DMS79 treated with DMSO at 0.1 percent for 48 hours (cell line): ENCODE data around the gene GXYLT2.
"Not testable (repeated sequence)": the region's sequence is repeated elsewhere in the genome, so short reads cannot be mapped to it uniquely, and the experiment has no call there.

Experiments used
- DNase-seq: peaks from one replicate; lab custom pipeline; 2025; lab: John Stamatoyannopoulos, UW

Gene GXYLT2

DNA sequence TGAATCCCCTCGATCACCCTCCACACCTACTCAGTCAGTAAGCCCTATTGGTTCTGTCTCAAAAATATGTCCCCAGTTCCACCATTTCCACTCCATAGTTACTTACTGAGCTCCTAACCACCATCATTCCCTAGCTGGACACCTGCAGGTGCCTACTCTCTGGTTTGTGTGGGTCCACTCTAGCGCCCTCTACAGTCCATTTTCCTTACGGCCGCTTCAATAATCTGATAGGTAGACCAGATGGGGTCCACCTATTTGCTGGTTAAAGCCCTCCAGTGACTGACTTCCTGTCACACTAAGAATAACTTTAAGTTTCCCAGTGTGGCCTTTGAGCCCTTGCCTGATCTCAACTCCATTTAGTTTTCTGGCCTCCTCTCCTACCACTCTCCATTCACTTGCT, 5.0 kb downstream of the GXYLT2 start:
- DNase-seq = no peak

DNA sequence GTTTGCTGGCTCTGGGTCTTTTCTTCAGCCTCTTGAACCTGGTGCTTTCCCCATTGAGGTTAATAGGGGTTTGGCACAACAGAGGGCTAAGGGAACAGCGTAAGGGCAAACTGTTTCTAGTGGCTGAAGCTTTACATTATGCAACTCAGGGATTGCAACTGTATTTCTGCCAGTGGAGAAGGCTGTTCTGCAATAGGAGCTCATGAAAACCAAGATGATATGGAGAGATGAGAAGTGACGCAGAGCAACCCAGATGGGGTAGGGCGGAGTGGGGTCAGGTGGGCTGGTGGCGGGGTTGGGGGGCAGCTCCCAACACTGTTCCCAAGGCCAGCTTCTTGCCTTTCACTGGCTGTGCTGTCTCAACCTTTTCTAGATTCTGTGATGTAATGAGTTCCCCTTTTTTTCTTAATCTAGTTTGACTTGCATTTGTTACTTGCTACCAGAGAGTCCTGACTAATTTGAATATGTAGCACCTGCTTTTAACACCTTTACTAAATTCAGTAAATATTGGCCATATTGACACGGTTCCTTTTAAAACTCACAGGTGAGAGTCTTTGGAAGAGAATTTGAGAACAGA, 7.2 kb downstream of the GXYLT2 start:
- DNase-seq = no peak

DNA sequence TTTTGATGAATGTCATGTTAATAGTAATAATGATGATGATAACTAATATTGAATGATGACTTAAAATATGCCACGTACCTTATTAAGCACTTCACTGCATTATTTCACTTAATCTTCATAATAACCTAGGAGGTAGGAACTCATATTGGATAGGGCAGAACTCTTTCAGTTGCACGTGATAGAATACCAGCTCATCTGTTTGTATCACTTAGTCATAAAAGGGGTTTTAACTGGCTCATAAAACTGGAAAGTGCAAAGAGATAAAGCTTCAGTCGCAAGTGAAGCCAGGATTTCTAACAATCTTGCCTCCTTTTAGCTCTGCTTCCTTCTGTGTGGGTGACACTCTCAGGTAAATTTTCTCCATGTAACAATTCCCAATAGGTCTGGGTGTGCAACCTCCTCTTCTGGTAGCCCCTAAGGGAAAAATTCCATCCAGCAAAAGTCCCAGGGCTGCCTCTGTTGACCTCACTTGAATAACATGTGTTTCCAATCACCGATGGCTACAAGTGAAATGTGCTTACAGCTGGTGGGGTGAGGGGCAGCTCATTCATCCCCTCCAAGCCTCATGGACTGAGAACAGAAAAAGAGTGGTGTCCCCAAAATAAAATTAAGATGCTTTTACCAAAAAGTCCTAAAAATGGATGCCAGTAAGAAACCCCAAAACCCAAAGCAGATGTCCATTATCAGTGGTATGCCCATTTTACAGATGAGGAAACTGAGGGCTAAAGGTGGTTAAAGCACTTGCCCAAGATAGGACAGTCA, 9.3 kb downstream of the GXYLT2 start:
- no peak for DNase-seq

DNA sequence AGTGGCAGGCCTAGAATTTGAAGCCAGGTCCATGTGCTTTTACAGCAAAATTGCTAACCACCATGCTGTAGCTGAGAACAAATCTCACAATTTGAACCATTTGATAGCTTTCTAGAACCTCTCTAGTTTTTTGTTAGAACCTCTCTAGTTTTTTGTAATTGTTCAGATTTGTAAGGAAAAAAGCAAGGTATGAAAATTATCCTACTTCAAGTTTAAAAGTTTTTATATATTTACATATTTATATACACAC, 9.8 kb downstream of the GXYLT2 start:
- DNase-seq = no peak

DNA sequence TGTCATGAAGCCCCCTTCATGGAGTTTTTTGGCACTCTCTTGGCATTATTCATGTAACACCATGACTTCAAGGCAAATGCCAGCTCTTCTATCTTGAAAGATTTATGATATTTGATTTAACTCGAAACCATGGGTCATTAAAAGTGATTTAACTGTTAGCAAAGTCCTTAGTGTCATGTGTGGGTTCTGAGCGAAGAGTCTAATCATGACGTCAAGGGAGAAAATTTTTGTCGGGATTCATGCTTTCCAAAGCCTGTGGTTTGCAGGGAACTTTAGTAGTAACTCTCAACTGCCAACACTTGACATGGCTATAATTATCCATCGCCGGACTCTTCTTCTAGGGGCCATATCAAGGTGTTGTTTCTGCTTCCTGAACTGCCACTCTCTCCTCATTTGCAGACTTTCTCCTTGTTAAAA, 11.5 kb downstream of the GXYLT2 start:
- DNase-seq = no peak

DNA sequence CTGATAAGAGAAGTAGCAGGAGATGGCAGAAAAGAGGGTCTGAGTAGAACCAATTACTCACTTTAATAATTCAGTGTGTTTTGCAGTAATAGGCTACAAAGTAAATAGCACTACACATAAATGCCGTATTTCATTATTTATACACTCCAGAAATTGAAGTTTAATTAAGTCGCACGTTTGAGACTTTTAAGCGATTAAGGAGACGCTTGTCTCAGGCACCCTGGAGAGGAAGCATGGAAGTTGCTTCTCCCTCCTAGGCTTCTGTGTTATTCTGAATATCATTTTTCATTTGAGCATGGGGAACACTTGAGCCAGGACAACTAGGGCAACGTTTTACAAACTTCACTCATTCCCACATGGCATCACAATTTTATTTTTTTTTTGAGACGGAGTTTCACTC, 12.2 kb downstream of the GXYLT2 start:
- no peak for DNase-seq

DNA sequence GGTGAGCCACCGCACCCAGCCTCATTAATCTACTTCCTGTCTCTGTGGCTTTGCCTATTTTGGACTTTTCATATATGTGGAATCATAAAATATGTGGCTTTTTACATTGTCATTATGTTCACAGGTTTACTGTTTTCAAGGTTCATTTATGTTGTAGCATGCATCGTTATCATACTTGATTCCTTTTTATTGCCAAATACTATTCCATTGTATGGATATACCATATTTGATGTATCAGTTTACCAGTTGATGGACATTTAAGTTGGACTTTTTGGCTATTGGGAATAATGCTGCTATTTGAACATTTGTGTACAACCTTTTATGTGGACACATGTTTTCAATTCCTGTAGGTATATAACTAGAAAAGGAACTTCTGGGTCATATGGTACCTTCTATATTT, 14.0 kb downstream of the GXYLT2 start:
- DNase-seq = no peak

DNA sequence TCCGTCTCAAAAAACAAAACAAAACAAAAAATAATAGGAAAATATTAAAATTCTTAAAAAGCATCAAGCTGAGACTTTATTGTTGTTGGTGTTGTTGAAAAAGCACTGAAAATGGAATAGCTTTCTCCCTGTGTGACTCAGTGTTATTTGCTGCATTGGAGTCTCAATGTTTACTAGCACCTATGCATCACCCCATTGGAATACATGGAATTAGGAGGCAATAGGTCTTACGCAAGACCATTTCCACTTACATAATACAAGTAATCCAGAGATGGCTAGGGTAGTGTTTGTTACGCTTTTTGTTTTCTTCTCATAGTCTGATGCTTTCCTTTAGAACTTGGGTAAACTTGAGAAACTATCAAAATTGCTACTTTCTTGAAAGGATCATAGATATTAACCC, 15.2 kb downstream of the GXYLT2 start:
- DNase-seq = no peak

DNA sequence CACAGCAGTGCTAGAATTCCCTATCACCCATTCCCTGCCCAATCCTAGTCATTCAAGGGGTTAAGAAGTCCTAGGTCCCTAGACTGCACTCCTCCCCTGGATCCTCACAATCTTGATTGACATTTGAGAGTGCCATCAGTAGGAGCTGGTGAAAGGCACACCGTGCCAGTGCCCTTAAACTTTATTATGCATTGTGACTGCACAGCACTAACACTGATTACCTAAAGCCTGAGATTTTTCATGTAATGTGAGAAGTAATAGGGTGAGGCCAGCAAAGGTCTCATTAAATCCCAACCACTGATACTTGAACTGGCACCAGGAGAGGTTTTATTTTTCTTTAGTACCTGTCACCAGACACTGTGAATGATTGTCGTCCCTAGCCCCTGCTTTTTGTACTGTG, 16.3 kb downstream of the GXYLT2 start:
- no peak for DNase-seq

DNA sequence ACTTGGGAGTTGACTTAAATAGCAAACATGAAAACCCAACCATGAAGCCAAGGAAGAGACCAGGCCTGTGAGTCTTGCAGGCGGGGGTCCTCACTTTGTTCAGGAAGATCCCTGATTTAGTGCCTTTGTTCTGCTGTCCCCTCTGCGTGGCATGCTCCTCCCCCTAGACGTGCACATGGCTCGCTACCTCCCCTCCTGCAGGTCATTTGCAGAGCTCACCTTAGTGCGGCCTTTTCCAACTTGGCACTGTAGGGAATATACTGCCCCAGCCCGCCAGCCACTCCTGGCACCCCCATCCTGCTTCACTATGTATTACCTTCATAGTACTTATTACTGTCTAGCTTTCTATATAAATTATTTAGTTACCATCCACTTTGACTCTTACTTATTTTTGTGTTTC, 18.3 kb downstream of the GXYLT2 start:
- DNase-seq = no peak

DNA sequence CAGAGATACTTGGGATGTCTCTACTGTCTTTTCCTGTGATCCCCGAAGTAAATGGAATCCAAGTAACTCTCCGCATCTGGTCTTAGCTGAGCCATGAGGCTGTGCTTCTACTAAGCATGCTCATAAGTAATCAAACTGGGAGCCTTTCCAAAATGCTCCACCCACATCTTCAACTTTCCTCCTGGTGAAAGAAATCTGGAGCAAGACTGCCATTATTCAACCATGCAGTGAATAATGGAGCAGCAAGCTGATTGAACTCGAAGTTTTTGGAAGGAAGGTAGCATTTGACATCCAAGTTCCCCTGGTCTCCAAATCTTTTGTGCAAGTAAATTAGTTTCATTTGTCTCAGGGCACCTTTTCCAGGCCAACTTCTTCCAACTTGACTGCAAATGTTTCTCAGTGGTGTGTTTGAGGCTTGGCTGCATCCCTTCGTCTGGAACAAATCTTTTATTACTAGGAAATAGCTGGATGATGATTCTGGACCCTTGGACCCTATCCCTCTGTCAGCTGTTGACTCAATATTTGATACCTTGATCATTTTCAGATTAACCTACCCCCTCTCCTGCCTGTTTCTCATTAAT, 19.4 kb downstream of the GXYLT2 start:
- DNase-seq = no peak

DNA sequence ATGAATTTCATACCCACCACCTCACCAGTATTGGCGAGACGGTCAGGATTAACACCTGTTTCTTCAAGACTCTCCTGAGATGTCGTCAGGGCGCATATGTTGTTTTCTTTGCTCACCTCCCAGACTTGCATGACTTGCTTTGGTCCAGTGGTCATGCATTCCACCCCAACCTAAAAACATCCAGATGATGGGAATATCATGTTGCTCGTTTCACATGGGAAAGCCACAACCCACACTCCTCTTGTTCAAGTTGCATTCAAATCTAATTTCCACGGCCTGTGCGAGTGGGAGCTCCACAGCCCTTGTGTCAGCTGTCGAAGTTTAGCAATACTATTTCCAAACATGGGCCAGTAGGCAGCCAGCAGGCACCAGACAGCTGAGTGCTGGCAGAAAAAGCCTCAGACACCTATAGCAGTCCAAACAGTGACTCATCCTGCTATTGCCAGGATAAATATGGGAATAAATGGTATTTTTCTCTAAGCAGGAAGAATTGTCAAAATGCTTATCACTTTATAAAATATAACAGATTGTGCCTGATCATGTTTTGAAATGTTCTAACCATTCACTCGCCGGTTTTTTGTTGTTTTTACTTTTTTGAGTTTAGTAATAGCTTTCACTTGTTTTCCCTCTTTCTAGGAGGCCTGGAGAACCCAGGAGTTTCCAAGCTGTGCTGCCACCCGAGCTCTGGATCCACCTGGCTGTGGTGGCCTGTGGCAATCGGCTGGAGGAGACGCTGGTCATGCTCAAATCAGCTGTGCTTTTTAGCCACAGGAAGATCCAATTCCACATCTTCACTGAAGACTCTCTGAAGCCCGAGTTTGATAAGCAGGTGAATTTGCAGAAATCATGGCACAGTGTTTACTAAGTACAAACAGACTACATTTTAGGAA, 20.1 kb downstream of the GXYLT2 start:
- no peak for DNase-seq

DNA sequence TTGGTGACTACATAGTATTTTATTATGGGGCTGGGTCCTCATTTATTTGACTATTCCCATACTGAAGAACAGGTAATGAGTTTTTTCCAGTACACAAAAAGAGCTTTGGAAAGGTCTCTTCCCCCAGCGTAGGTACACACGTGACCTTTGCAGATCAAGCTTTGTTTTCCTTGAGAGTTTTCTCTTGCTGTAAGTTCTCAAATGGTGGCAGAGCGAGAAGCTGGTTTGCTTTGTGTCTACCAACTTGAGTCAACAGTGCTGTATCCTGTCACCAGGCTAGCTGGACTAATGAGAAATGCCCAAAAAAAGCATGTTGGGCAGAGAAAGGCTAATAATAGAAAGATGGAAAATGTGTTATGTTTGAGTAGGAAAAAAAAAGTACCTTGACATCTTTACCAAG, 21.7 kb downstream of the GXYLT2 start:
- no peak for DNase-seq

DNA sequence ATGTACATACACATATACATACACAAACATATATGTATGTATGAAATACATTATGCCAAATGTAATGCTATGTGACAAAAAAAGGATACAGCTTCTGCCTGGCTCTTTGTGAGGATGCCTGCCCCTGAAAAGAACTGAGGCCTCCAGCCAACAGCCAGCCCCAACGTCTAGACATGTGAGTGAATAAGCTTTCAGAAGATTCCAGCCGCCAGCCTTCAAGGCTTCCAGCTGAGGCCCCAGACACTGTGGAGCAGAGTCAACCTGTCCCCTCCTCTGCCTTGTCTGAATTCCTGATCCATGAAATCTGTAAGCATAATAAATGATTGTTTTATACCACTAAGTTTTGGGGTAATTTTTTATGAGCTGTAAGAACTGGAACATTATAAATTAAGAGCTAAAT, 24.7 kb downstream of the GXYLT2 start:
- no peak for DNase-seq

DNA sequence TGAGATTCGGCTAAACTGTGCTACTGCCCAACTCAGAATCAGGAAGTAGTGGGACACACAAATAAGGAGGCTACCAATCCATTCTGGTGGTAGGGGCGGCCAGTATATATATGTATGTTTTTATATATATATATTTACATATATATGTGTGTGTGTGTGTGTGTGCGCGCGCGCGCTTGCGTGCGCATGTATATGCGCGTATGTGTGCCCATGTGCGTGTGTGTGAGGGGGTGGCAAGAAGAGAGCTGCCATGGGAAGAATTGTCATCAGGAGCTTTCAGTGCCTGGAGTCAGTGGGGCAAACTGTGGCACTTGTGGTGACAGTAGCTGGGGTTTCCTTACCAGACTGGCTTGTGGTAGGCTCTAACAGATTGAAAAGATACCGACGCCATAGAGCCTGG, 26.5 kb downstream of the GXYLT2 start:
- no peak for DNase-seq

DNA sequence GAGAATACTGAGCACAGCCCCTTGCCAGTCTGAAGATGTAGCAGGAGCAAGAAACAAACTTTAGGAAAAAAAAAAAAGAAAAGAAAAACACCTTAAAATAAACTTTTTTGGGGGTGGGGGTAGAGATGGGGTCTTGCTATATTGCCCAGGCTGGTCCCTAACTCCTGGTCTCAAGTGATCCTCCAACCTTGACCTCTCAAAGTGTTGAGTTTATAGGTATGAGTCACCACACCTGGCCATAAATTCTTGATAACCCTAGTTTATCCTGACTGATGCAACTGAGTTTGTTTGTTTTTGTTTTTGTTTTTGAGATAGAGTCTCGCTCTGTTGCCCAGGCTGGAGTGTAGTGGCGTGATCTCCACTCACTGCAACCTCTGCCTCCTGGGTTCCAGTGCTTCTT, 28.4 kb downstream of the GXYLT2 start:
- DNase-seq = no peak

DNA sequence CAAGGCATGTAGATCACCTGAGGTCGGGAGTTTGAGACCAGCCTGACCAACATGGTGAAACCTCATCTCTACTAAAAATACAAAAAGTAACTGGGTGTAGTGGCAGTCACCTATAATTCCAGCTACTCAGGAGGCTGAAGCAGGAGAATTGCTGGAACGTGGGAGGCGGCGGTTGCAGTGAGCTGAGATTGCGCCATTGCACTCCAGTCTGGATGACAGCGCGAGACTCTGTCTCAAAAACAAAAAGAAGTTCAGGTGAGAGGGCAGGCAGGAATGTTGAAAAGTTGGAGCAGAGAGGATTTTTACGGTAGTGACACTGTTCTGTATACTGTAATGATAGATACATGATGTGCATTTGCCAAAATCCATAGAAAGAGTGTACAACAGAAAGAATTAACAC, 31.7 kb downstream of the GXYLT2 start:
- no peak for DNase-seq

DNA sequence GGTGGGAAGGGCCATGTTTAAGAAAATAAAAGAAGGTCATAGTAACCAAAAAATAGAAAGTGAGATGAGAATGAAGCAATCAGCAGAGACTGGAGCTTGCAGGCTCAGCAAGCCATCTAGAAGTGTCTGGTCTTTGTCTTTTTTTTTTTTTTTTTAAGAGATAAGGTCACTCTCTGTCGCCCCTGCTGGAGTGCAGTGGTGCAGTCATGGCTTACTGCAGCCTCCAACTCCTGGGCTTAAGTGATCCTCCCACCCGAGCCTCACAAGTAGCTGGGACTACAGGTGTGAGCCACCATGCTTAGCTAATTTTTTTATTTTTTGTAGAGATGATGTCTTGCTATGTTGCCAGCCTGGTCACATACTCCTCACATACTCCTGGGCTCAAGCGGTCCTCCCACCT, 36.2 kb downstream of the GXYLT2 start:
- DNase-seq = no peak

DNA sequence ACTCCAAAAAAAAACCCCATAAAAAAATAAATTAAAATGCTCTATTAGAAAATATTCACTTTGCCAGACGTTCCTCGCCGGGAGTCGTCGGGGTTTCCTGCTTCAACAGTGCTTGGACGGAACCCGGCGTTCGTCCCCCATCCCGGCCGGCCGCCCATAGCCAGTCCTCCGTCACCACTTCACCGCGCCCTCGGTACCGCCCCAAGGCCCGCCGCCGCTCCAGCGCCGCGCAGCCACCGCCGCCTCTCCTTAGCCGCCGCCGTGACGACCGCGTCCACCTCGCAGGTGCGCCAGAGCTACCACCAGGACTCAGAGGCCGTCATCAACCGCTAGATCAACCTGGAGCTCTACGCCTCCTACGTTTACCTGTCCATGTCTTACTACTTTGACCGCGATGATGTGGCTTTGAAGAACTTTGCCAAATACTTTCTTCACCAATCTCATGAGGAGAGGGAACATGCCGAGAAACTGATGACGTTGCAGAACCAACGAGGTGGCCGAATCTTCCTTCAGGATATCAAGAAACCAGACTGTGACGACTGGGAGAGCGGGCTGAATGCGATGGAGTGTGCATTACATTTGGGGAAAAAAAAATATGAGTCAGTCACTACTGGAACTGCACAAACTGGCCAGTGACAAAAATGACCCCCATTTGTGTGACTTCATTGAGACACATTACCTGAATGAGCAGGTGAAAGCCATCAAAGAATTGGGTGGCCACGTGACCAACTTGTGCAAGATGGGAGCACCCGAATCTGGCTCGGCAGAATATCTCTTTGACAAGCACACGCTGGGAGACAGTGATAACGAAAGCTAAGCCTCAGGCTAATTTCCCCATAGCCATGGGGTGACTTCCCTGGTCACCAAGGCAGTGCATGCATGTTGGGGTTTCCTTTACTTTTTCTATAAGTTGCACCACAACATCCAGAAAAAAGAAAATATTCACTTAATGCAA, 41.2 kb downstream of the GXYLT2 start:
- not testable (repeated sequence) for DNase-seq

DNA sequence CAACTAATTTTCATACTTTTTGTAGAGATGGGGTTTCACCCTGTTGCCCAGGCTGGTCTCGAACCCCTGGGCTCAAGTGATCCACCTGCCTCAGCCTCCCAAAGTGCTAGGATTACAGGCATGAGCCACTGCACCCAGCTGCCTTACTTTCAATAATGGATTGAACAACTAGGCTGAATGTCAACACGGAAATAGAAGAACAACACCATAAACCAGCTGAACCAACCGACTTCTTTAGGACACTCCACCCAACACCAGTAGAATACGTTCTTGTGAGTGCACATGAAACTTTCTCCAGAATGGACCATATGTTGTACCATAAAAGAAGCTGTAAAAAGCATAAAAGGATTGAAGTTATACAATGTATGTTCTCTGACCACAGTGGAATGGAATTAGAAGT, 42.9 kb downstream of the GXYLT2 start:
- DNase-seq = no peak

DNA sequence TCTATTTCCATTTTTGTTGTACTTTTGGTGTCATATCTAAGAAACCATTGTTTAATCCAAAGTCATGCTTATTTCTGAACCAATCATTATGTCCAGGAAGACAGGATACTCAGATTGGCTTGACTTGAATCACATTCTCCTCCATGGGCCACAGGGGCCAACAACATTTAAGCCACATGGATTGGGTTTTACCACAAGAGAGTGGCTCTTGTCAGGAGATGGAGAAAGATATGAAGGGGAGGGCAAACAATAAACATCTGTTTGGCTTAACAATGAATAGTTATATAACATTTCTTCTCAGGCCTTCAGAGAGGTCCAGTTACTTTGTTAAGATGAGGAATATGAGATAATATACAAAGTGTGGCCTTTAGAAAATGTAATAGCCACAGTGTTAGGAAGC, 44.6 kb downstream of the GXYLT2 start:
- no peak for DNase-seq
